CD4-positive, alpha-beta T cell treated with Interleukin-6 for 4 hours (primary cell): ENCODE measurements around the gene SLC20A1.
"Not testable (repeated sequence)": the region's sequence is repeated elsewhere in the genome, so short reads cannot be mapped to it uniquely, and the experiment has no call there.

Source experiments
- DNase-seq: peaks from one replicate; pipeline ENCODE4 v3.0.0-alpha.2; 2020; ENCODE audit warnings: mixed read lengths

SLC20A1 gene

GRCh38 chr2:112648081-112648480 lies 2.3 kb downstream of the SLC20A1 start:
- DNase-seq: no peak

DNA sequence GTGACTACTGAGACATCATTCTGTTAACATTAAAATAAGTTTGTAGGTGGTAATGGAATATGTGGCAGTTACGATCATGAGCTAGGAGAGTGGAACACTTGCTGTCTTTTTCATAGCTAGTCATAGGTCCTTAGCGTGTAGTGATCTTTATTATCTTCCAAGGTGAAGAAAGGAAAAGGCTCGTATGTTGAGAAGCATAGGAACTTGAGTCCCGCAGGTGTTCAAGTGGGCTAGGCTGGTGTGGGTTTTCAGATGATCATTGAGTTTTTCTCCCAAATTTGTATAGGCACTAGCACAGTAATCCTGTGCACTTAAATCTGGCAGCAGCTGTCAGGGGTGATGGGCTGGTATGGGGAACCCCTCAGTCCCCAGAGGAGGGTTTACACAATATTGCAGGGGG lies 10.9 kb downstream of the SLC20A1 start:
- no peak for DNase-seq

DNA sequence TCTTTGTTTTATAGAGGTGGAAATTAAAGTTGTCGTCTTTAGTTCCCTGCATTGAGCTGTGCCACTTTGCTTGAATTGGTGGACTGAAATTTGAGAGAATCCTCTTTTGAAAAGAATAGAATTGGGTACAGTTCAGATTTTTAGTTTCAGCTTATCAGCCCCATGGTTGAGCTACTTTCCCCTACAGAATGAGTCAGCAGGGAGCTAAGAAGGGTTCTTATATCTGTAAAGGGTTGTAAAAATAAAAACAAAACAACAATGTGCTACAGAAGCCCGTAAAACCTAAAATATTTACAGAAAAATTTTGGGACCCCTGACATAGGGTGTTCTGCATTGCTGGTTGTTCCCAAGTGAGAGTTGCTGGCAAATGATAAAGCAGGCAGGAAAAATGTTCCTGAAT lies 12.6 kb downstream of the SLC20A1 start:
- no peak for DNase-seq

- no peak for DNase-seq
Observed at GRCh38 chr2:112658839-112659667, 13.3 kb downstream of the SLC20A1 start.

DNA sequence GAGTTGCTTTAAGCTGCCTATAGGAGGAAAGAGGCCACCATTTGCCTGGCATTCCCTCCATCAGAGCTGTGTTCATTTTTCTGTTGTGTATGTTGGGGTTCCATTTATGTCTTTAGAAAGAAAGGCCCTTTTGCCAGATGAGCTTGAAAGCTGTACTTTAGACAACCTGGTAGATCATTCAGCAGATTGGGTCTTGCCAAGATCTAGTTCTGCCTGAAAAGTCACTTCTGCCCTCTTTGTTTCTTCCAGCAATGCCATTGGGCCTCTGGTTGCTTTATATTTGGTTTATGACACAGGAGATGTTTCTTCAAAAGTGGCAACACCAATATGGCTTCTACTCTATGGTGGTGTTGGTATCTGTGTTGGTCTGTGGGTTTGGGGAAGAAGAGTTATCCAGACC lies 14.4 kb downstream of the SLC20A1 start:
- DNase-seq: no peak

- DNase-seq: no peak
Observed at GRCh38 chr2:112661656-112662305, 16.0 kb downstream of the SLC20A1 start.

DNA sequence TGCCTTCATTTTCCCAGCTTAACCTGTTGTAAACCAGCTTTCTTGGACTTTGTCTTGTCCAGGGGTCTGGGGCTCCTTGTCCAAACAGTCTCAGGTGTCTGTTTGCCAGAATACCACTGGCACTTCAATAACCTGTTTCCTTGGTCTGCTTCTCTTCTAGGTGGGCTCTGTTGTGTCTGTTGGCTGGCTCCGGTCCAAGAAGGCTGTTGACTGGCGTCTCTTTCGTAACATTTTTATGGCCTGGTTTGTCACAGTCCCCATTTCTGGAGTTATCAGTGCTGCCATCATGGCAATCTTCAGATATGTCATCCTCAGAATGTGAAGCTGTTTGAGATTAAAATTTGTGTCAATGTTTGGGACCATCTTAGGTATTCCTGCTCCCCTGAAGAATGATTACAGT lies 17.0 kb downstream of the SLC20A1 start:
- no peak for DNase-seq

GRCh38 chr2:112664689-112665088 lies 18.9 kb downstream of the SLC20A1 start:
- DNase-seq: no peak

GRCh38 chr2:112665113-112665780 lies 19.5 kb downstream of the SLC20A1 start:
- no peak for DNase-seq

GRCh38 chr2:112666761-112667122 lies 21.0 kb downstream of the SLC20A1 start:
- DNase-seq: no peak

DNA sequence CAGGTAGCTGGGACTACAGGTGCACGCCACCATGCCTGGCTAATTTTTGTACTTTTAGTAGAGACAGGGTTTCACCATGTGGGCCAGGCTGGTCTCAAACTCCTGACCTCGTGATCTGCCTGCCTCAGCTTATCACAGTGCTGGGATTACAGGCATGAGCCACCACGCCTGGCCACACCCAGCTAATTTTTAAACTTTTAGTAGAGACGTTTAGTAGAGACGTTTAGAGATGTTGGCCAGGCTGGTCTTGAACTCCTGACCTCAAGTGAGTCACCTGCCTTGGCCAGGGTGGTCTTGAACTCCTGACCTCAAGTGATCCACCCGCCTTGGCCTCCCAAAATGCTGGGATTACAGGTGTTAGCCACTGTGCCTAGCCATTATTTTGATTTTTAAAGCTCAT lies 21.8 kb downstream of the SLC20A1 start:
- DNase-seq: not testable (repeated sequence)

DNA sequence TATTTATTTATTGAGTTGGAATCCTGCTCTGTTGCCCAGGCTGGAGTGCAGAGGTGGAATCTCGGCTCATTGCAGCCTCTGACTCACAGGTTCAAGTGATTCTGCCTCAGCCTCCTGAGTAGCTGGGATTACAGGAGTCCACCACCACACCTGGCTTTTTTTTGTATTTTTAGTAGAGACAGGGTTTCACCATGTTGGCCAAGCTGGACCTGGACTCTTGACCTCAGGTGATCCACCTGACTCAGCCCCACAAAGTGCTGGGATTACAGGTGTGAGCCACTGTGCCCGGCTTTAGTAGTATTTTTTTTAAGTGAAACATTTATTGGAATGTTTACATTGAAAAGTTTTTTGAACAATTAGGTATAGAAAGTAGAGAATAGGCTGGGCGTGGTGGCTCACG lies 23.9 kb downstream of the SLC20A1 start:
- DNase-seq: no peak

DNA sequence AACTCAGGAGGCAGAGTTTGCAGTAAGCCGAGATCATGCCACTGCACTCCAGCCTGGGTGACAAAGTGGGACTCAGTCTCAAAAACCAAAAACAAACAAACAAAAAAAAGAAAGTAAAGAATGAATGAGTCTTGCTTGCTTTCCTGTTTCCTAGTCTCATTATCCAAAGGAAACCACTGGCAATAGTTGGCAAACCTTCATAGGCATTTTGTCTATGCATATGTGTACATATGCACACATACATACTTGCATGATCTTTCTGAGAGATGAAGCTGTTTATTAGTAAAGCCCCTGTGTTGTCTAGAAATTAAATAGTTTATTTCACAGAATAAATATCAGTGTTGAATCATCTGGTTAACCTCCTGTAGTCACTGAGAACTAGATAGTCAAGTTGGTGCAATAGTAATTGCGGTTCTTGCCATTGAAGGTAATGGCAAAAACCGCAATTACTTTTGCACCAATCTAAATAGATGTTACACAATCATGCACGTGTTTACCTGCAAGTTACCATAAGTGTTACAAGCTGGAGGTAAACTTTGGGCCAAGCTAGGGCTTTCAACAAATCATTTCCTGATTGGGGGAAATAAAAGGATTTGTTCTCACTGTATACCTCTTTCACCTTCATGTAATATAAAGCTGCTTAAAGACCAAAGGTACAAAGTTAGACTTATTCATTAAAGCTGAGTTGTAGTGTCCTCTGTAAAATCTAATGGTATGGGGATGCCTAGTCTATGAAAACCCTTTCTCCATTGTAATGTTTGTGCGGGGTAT lies 24.7 kb downstream of the SLC20A1 start:
- DNase-seq: no peak

- DNase-seq: no peak
Observed at GRCh38 chr2:112671801-112672200, 26.1 kb downstream of the SLC20A1 start.

GRCh38 chr2:112673008-112673407 lies 27.3 kb downstream of the SLC20A1 start:
- no peak for DNase-seq

DNA sequence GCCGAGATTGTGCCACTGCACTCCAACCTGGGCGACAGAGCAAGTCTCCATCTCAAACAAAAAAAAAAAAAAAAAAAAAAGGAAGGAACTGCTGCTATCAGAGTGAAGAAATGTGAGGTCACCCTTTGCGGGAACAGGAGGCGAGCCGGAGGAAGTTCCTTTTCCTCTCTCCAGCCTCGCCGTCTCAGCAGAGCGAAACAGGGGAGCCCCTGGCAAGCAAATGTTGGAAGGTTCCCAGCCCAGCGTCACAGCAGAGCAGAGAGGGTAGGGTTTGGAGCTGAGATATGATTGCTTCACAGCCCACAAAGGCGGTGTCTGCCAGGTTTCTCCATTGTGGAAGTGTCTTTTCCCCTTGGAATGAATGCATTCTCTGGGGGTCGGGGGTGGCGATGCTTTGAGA lies 28.5 kb downstream of the SLC20A1 start:
- DNase-seq: no peak

DNA sequence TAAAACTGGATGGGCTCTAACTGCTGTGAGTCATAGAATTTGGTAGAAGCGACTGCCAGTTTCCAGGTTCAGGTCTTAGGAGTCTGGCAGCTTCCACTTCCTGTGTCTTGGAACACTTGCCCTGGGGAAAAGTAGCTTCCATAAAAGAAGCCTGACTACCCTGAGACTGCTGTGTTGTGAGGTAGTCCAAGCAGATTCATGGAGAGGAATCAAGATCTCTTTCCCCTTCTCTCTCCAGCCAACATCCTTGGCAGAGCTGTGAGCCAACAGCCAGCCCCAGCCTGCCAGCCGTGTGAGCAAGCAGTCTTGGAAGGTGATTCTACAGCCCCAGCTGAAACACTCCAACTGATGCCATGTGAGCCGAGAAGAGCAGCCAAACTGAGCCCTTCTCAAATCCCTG lies 33.7 kb downstream of the SLC20A1 start:
- no peak for DNase-seq

GRCh38 chr2:112680666-112681101 lies 34.9 kb downstream of the SLC20A1 start:
- DNase-seq: no peak

DNA sequence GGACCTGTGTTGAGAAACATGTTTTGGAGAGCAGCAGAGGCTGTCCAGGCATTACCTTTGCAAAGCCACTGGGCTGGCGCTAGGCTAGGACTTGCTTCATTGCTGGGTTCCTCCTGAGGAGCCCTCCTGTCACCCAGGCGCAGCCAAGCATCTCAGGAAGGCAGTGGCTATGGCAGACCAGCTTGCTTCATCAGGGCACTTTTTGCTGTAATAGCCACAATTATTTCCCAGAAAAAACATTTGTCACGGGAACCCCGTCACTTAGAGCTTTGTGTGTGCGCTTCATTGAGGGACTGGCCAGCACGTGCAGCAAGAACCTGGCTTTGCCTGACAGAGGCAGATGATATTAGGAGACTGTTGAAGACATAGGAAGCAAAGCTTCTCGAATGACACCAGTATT lies 36.4 kb downstream of the SLC20A1 start:
- no peak for DNase-seq

DNA sequence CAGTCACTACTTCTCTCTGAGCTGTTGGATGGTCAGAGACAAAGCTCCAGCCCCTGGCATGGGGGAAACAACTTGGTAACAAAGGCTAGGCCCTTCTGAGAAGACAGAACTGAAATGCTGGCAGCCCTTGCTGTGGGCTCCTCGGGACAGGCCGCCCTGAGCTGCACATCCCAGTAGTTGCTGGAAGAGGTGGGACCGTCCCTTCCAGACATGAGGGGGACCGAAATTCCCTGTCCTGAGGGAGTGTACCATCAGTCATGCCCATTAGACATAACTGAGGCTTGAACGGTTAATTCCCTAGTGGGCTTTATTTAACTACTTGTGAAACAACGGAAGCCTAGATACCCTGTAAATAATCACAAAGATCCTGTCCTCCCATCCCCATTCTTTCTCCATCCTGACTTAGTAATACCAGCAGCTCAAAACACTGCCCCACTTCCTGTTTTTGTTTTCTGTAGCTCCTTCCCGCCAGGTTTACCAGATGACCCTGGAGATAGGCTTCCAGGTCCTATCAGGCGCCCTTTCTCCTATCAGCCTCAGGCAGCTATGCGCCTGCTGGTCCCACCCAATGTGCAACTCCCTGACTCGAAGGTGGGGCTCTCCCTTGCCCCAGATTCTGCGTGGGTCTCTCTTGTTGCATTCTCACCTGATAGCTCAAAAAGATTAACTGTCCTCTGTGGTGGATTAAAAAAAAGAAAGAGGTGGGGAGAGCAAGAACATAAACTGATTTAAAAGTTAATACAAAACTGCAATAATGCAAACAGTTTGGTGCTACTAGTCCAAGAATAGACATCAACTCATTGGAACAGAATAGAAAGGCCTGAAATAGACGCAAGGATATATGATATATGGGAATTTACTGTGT lies 38.0 kb downstream of the SLC20A1 start:
- DNase-seq: no peak

GRCh38 chr2:112684415-112684775 lies 38.7 kb downstream of the SLC20A1 start:
- DNase-seq: no peak

DNA sequence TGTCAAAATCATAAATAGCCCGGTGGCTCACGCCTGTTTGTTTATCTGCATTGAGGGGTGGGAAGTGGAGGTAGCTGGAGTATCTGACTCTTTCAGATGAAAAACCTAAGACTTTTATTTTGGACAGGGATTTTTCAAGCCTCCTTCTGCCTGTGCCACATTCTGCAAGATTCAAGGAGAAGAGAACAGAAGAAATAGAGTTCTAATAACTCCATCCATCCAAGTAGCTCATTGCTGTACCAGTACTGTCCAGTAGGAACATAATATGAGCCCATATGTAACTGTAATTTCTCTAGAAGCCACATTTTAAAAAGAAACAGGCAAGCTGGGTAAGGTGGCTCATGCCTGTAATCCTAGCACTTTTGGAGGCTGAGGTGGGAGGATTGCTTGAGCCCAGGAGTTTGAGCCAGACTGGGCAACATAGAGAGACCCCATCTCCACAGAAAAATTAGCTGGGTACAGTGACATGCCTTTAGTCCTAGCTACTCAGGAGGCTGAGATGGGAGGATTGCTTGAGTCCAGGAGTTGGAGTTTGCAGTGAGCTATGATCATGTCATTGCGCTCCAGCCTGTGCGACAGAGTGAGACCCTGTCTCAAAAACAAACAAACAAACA lies 39.6 kb downstream of the SLC20A1 start:
- DNase-seq: no peak
